ENCODE data around the gene KRTAP12-2.
"Not testable (repeated sequence)": the region's sequence is repeated elsewhere in the genome, so short reads cannot be mapped to it uniquely, and the experiment has no call there.

KRTAP12-2 gene

DNA sequence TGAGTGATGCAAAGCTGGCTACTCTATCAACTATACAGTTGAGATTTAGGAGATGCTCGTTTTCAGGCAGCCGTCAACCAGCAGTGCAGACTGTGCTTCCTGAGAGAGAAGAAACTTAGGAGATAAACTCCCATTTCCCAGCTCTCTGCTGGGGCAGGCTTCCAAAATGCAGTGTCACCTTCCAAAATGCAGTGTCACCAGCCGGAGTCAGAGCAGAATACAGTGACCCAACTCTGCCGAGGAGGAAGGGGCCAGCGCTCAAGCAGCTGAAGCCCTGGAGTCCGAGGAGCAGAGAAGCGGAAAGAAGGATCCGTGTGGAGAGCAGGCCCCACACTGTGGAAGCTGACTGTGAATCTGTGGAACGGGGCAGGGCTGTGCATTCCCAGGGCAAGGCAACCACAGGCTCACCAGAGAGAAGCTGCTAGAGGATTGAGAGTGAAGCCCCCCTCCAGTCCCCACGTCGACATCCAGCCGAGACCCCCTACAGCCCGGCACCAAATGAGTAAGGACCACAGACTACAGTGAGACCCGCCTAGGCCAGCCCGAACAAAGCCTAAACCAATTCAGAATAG is 15.9 kb upstream of the KRTAP12-2 start:
- no peak for DNase-seq

DNA sequence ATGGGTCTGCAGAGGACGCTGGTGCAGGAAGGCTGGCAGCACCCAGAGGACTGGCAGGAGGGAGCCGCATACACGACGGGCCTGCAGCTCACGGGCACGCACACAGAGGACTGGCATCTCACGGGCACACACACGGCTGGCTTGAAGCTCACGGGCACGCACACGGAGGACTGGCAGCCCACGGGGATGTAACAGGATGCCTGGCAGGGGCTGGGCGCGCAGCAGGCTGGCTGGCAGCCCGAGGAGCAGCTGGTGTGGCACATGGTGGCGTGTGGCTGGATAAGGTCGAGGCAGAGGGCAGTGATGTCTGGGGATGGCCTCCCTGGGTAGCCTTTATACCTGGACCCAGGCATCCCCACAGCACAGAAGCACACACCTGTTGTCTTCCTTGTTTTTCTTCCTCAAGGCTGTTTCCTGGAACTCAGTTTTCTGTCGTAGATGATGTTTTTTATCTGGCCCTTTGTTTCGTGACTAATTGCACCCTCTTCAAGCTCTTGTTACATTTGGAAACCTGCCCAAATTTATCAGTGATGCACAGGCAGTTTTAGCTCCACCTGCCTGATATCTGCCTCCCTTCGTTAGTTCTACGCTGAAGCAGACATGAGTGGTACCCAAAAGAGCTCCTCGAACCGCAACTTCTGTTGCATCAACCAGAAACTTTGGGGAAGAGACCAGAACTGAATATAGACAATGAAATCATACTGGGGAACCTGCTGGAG is 15.3 kb upstream of the KRTAP12-2 start, which contains the start of gene KRTAP12-1:
TSS of gene KRTAP12-1 (minus strand) at position 303 of the 719 bp plus-strand sequence. CDS start at position 263, 40 bp downstream.
- DNase-seq = no peak

DNA sequence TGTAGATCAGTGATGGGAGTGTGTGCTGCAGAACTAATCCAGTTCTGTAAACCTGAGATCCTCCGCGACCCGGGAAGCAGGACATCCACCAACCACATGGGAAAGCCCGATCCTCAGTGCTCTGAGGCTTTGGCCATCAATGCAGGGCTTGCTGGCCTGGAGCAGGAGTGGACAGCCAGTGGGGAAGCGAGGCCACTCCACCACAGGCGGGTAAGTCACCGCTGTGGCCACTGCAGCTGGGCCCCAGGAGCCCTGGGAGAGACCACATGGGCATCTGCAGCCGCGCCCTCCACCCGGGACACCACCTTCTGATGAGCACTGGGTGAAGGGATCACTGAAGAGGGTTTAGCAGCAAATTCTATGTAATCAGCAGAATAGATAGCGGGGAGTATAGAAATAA is 14.4 kb upstream of the KRTAP12-2 start:
- no peak for DNase-seq

DNA sequence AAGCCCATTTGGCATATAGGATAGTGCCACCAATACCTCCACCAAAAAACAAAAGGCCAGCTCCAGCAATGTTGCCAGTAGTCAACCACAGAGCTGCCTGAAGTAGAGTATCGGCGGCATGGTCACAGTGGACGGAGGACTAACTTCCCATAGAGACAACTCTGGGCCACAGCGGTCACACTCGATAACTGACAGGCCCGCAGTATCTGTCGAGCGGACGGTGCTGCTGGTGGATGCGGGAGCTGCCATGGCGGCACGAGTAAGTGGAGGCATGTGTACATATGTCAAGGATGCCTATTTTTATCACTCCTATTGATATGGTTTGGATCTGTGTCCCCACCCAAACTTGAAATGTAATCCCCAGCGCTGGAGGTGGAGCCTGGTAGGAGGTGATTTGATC is 11.2 kb upstream of the KRTAP12-2 start:
- no peak for DNase-seq

DNA sequence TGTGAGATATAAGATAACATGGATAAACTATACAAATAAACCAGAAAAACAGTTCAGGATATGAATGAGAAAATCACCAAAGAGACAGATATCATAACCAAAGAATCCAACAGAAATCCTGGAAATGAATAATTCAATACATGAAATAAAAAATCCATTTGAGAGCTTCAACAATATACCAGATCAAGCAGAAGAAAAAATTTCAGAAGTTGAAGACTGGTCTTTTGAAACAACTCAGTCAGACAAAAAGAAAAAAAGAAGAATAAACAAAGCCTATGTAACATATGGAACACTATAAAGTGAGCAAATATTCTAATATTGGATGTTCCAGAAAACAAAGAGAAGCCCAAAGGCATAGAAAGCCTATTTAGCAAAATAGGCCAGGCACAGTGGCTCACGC is 5.2 kb upstream of the KRTAP12-2 start:
- no peak for DNase-seq

DNA sequence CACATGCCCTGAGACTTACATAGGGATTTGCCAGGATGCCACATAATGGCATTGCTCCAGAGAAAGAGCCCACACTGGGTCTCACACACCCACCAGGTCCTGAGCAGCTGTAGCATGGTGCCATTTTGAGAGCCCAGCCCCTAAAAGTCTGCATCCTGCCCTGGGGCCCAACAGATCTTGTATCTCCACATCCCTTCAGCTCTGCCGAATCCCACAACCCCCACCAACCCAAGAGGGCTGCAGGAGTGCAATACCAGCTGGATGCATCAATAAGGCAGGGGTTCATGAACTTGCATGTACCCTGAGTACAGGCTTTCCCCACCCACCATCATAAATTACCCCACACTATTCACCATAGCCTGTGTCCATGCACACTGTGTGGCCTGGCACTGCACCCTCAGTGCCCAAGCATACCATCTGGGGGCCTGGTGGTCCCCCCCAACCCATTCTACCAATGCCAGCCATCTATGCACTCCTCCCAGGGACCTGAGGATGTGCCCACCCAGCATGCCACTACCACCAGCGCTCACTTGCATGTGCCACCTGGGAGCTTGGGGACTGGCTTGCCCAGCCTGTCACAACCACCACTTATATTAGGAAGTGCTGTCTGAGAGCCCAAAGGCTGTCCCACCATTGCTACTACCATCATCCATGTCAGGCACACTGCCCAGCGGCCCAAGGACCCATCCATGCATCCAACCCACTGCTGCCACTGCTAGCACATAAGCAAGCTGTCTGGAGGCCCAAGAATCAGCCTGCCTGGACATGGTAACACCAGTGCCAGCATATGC is 4.1 kb upstream of the KRTAP12-2 start:
- no peak for DNase-seq

DNA sequence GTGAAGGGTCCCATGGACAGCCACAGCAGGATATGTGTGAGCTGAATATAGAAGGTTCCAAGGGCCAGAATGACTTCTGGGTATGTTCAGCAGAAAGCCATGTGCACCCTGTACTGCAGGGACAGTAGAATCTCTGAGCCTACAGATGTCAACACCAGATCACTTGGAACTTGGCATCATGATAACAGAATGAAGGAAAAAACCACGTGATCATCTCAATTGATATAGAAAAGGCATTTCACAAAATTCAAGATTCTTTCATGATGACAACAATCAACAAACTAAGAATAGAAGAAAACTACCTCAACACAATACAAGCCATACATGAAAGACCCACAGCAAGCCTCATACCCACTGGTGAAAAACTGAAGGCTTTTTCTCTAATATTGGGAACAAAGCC is 885 bp upstream of the KRTAP12-2 start:
- DNase-seq = no peak

DNA sequence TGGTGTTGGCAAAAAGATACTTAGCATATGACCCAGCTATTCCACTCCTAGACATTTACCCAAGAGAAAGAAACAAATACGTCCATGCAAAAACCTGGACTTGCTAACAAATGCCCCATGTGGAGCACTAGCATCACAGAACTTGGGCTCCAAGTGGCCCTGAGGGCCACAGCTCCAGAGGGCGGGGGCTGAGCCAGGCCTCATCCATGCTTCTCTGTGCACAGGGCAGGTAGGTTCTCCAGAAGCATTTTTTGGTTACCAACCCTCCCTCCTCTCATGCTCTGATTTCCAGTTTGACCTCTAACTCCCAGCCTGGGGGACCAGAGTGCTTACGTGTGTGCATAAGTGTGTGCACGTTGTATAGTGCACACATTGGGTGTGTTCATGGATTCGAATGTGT is 2.0 kb downstream of the KRTAP12-2 start:
- no peak for DNase-seq

DNA sequence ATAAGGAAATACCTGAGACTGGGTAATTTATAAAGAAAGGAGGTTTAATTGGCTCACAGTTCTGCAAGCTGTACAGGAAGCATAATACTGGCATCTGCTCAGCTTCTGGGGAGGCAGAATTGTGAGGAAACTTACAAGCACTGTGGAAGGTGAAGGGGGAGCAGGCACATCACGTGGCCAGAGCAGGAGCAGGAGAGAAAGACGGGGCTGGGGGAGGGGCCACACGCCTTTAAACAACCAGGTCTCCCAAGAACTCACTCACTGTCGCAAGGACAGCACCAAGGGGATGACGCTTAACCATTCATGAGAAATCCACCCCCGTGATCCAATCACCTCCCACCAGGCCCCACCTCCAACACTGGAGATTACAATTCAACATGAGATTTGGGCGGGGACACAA is 5.2 kb downstream of the KRTAP12-2 start:
- DNase-seq = not testable (repeated sequence)

DNA sequence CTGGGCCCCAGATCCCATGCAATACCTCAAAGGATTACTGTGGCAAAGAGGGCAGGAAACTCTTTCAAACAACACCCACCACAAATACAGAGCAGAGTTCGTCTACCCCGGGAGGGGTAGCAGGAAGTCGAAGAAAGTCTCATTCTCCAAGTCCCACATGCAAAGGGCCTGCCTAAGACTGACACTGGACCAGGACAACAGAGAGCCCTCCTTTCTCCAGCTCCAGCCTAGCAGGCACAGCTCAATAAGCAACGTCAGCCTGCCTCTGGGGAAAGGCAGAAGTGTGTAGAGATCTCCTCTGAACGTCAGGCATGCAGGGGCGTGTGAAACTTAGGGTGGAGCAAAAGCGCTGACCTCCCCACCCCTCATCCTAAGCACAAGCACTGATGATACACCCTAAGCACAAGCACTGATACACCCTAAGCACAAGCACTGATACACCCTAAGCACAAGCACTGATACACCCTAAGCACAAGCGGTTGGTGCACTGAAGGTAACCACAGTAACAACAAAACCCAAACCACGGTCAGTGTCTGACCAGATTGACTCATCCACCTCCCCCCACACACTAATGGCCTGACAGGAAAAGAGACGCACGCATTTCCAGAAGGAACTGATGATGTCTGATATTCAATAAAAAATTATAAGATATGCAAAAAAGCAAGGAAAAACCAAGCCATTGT is 7.7 kb downstream of the KRTAP12-2 start:
- DNase-seq = peak; percentile 38

DNA sequence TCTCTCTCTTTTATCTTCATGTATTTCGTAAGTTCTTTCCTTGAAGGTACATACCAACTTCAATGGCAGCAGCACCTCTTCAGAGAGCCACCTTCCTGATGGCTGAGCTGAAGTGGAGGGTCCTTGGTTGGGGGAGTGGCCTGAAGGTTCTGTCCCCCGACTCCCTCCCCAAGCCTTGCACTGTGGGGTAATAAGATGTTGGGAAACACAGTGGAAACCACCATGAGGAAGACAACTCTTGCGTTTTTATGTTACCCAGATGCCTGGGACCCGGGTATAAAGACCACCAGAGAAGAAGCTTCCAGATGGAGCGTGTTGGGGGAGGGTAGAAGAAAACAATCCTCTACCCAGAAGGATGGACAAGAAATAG is 8.2 kb downstream of the KRTAP12-2 start:
- no peak for DNase-seq

DNA sequence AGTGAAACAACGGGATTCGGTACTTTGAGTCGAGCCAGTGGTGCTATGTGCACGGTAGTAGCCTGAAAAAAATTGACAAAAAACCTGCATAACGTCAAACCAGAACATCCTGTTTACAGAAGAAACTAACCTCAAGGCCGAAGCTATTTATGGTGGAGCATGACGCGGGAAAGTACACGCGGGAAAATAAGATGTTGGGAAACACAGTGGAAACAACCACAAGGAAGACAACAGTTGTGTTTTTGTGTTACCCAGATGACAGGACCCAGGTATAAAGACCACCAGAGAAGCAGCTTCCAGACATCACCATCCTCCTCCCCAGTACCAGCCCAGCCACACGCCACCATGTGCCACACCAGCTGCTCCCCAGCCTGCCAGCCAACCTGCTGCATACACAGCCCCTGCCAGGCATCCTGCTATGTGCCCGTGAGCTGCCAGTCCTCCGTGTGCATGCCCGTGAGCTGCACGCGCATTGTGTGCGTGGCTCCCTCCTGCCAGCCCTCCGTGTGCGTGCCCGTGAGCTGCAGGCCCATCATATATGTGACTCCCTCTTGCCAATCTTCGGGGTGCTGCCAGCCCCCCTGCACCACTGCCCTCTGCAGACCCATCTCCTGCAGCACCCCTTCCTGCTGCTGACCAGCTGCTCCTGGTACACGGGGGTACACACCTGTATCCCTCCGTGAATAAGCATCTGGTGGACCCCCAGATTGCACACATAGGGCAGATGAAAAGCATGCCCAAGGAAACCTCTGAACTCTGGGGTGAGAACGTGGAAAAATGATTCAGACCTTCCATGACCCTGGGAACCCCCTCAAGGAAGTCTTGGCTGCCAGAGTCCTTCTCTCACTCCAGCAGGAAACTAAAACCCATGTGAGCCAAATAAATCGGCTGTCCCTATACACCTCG is 8.8 kb downstream of the KRTAP12-2 start, which contains the start of gene KRTAP12-3:
TSS of gene KRTAP12-3 (plus strand) at position 298 of the 906 bp plus-strand sequence. CDS start at position 346, 48 bp downstream.
- peak; percentile 83 for DNase-seq

DNA sequence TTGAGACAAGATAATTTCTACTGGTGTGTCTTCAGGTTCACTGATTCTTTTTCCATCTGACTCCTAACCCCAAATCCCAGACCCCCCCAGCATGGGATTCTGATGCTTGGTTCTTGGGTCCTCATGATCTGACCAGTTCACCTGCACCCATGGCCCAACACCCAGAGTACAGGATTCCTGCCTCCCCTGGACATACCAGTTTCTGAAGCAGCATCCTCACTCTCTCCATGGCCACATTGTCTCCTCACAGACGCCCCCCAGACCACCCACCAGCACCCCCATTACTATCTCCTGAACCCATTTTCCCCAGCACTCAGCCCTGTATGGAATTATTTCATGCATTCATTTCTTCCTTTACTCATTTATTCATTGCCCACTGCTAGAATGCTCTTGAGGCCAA is 9.9 kb downstream of the KRTAP12-2 start:
- DNase-seq = no peak

DNA sequence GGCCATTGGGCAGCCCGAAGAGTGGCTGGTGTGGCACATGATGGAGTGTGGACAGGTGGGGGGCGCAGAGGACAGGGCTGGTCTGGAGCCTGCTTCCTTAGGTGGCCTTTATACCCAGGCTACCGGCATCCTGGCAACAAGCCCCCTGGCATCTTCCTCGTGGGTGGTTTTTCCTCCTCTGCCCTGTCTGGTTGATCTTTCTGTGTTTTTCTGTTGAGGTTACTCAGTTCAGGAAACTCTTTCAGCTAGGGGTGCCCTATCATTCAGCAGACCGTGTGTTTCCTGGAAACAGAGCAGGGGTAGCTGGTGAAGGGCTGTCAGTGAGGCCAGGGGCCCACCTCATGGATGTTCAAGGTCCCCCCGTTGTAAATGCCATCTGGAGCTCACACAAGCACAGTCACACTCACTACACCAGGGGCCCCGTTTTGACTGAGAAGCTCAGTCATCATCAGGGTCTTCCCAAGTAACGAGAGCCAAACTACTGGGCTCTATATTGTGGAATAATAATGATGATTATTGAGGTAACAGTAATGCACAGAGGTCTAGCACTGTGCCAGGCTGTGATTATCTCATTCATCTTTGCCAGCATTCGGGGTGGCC is 12.1 kb downstream of the KRTAP12-2 start, which contains the start of gene KRTAP12-4:
TSS of gene KRTAP12-4 (minus strand) at position 84 of the 600 bp plus-strand sequence. CDS start at position 39, 45 bp downstream.
- peak; percentile 28 for DNase-seq

DNA sequence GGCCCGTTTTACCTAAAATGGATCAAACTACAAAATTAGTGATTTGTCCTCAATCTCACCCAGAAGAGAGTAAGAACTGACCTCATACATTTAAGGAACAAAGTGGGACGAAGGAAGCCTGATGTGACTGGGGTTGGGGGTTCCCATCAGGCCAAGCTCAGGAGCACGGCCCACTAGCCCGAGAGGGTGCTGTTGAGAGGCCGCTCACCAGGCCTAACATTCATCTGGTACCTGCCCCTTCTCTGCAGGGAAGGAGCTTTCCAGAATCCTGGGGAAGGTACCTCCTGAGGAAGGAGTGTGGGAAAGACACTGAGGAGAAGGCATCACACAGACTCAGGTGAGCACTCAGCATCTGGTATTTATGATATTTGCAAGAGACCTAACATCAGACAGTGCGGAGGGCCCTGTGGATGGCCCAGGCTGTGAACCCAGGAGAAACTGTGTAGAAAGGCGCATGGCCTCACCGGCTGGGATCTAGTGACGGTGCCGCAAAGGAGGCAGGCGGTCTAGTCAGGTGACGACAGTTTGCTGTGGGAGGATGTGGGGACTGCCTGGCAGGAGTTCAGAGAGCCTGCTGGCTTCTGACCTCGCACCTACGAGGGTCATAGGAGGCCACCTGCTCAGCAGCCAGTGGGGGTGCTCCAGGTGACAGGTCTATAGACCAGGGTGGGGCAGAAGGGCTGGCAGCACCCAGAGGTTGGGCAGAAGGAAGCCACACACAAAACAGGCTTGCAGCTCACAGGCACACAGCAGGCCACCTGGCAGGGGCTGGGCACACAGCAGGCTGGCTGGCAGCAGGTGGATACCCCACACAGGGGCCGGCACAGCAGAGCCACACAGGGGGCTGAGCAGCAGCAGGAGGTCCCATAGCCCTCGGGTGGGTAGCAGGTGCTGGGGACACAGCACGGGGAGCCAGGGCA is 12.8 kb downstream of the KRTAP12-2 start:
- DNase-seq = peak; percentile 80

DNA sequence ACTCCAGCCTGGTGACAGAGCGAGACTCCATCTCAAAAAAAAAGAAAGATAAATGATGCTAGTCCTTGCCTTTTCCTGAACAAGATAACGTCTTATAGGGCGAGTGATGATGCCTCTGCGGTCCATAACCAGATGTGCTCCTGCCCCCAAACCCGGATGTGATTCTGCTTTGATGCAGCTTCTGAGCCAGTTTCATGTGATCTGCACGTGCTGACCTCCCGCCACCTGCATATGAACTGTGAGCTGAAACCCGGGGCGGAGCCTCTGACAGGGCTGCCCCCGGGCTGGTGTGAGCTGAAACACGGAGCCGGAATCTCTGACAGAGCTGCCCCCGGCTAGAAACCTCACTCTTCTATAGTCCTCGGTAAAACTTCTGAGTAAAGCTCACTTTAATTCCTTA is 13.6 kb downstream of the KRTAP12-2 start:
- DNase-seq = no peak

DNA sequence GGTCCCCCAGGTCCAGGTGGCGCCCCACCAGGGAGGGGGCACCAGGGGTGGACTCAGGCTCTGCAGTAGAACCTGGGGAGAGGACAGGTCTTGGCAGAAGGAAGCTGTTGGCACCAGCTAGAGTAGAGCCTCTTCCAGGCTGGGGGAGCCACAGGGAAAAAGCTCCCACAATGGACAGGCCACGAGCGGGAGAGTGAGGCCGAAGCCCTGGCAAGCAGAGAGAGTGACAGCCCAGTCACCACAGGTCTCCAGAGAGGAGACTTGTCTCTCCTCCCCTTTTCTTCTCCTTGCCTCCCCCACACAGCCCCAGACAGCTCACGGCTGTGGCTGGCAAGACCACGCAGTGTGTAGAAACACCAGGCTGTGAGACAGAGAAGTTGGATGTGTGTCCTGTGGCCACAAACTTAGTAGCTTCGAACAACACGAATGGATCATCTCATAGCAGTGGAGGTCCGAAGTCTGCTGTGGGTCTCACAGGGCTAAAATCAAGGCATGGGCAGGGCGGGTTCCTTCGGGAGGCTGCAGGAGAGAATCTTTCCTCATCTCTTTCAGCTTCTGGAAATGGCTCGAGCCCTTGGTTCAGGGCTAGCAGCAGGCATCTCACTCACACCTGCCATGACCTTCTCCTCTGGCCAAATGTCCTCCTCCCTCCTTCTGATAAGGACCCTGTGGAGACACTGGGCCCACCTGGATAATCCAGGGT is 15.6 kb downstream of the KRTAP12-2 start:
- no peak for DNase-seq

DNA sequence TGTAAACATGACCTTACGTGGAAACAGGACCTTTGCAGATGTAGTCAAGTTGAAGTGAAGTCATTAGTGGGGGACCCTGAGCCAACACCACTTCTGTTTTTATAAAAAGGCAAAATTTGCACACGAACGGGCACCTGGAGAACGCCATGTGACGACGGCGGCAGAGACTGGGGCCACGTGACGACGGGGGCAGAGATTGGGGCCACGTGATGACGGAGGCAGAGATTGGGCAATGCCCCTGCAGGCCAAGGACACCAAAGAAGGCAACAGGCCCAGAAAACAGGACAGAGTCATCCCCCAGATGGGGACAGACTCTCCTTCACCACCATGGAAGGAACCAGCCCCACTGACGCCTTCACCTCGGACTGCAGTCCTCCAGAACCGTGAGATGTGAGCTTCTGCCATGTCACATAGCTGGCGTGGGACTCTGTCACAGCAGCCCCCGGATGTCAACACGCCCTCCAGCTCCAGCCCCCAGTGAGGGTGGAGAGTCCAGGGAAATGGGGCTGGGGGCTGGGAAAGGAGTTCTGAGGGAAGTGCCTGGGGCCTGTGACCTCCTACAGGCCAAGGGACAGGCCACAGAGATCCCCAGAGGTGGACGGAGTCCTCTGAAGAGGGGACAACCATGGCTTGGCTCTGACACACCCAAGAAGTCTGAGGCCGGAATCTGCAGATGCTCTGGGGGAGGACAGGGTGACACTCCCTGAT is 16.3 kb downstream of the KRTAP12-2 start:
- no peak for DNase-seq

DNA sequence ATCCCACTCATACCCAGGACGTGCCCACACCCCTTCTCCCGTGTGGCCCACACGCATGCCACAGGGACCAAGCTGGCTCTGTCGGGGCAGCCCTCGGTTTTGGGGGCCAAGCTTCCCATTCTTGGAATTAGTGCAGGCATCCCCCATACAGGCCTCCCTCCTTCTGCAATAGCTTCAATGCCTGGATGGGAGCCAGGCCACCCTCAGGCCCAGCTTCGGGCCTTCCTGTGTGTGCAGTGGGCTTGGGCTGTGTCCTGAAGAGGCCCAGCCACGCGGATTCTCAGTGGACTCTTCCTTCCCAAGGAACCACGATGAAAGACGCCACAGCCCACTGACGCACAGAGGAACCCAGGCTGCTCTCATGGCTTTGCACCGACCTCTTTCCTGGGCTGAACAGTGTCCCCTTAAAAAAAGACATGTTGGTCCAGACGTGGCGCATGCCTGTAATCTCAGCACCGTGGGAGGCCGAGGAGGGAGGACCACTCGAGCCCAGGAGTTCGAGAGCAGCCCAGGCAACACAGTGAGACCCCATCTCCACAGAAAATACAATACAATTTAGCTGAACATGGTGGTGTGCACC is 17.1 kb downstream of the KRTAP12-2 start:
- DNase-seq = no peak

Data from CD4-positive, alpha-beta T cell treated with Interleukin-21 for 1 hour (primary cell).